Mesothelial cell of epicardium (in vitro differentiated cells): ENCODE results near the gene IQCH. TPM values are rescaled to one million over a fixed set of nuclear protein-coding genes. Genes with fewer than 3 reads are reported as not detected.
"Not testable (repeated sequence)": the region's sequence is repeated elsewhere in the genome, so short reads cannot be mapped to it uniquely, and the experiment has no call there.

Source experiments
- DNase-seq, 2 experiments: peaks; one replicate each; pipeline ENCODE4 v3.0.0; 2021; ENCODE audit warnings: low spot score in 2 of 2; ENCODE audit not compliant: unreplicated experiment in 2 of 2
- H3K27ac Mint-ChIP-seq: 2 replicates; pipeline ENCODE4 v1.8.0; 2021; ENCODE audit warnings: mixed read lengths
- H3K27me3 Mint-ChIP-seq: 2 replicates; pipeline ENCODE4 v1.8.0; 2021; ENCODE audit warnings: low read depth, mixed read lengths
- H3K36me3 Mint-ChIP-seq: 2 replicates; pipeline ENCODE4 v1.8.0; 2021; ENCODE audit warnings: mixed read lengths
- H3K4me1 Mint-ChIP-seq: 2 replicates; pipeline ENCODE4 v1.8.0; 2021; ENCODE audit warnings: mixed read lengths
- H3K4me3 Mint-ChIP-seq: 2 replicates; pipeline ENCODE4 v1.8.0; 2021; ENCODE audit warnings: mild to moderate bottlenecking, moderate library complexity, mixed read lengths
- H3K9me3 Mint-ChIP-seq: 2 replicates; pipeline ENCODE4 v1.8.0; 2021; ENCODE audit warnings: mixed read lengths
- CTCF ChIP-seq: fragments of 200-600 bp; sonication (generic); IDR thresholded peaks from one replicate; pipeline ENCODE4 v1.5.0; 2021; ENCODE audit warnings: antibody characterized with exemption; ENCODE audit not compliant: unreplicated experiment
- total RNA-seq: library from RNA; stranded (reverse); gene quantifications from 3 replicates; pipeline ENCODE4 v1.2.1, GENCODE V29; 2021

The IQCH gene
- total RNA-seq, 1 donor from 2014 or later, result 0.98 TPM

- TF ChIP-seq CTCF, result no peak
- no peaks in the 10 kb centered on the region for H3K27me3 Mint-ChIP-seq
- peaks cover 20% of the 10 kb centered on the region for H3K4me1 Mint-ChIP-seq
- peaks cover 6% of the 10 kb centered on the region for H3K9me3 Mint-ChIP-seq
- H3K27ac Mint-ChIP-seq, result no peak overlapping the region
- DNase-seq, result no peak
- H3K36me3 Mint-ChIP-seq, result peaks cover 13% of the 10 kb centered on the region
- H3K4me3 Mint-ChIP-seq, result no peak overlapping the region
Observed at GRCh38 chr15:67240235-67241131, 14.1 kb upstream of the IQCH start.

GRCh38 chr15:67241132-67241855 lies 13.3 kb upstream of the IQCH start:
- no peaks in the 10 kb centered on the region for H3K27me3 Mint-ChIP-seq
- peaks cover 20% of the 10 kb centered on the region for H3K4me1 Mint-ChIP-seq
- H3K36me3 Mint-ChIP-seq, result peaks cover 14% of the 10 kb centered on the region
- no peak overlapping the region for H3K4me3 Mint-ChIP-seq
- TF ChIP-seq CTCF, result no peak
- no peak for DNase-seq
- H3K27ac Mint-ChIP-seq, result peak overlapping the region; percentile 54
- H3K9me3 Mint-ChIP-seq, result peaks cover 10% of the 10 kb centered on the region

GRCh38 chr15:67242708-67243111 lies 11.9 kb upstream of the IQCH start:
- Mint-ChIP-seq H3K36me3 (peaks cover 23% of the 10 kb centered on the region), H3K9me3 (peaks cover 13% of the 10 kb centered on the region), H3K4me1 (peaks cover 20% of the 10 kb centered on the region), H3K27me3 (no peaks in the 10 kb centered on the region), H3K27ac (peak overlapping the region; percentile 74), H3K4me3 (no peak overlapping the region)
- no peak for TF ChIP-seq CTCF
- DNase-seq, result no peak

- H3K4me3 Mint-ChIP-seq, result no peak overlapping the region
- no peak overlapping the region for H3K27ac Mint-ChIP-seq
- peaks cover 13% of the 10 kb centered on the region for H3K9me3 Mint-ChIP-seq
- no peak for TF ChIP-seq CTCF
- H3K4me1 Mint-ChIP-seq, result peaks cover 20% of the 10 kb centered on the region
- H3K27me3 Mint-ChIP-seq, result no peaks in the 10 kb centered on the region
- peaks cover 23% of the 10 kb centered on the region for H3K36me3 Mint-ChIP-seq
- DNase-seq, result no peak
Observed at GRCh38 chr15:67244971-67245478, 9.6 kb upstream of the IQCH start.

GRCh38 chr15:67246606-67247005 lies 8.0 kb upstream of the IQCH start:
- not testable (repeated sequence) for H3K27ac Mint-ChIP-seq, DNase-seq, H3K4me1 Mint-ChIP-seq, H3K4me3 Mint-ChIP-seq, H3K27me3 Mint-ChIP-seq
- Mint-ChIP-seq H3K9me3 (peaks cover 13% of the 10 kb centered on the region), H3K36me3 (peaks cover 23% of the 10 kb centered on the region)

- DNase-seq, result no peak
- TF ChIP-seq CTCF, result no peak
- peaks cover 13% of the 10 kb centered on the region for H3K9me3 Mint-ChIP-seq
- no peak overlapping the region for H3K27ac Mint-ChIP-seq
- H3K4me3 Mint-ChIP-seq, result no peak overlapping the region
- peaks cover 5% of the 10 kb centered on the region for H3K4me1 Mint-ChIP-seq
- peaks cover 23% of the 10 kb centered on the region for H3K36me3 Mint-ChIP-seq
- H3K27me3 Mint-ChIP-seq, result no peaks in the 10 kb centered on the region
Observed at GRCh38 chr15:67248011-67248505, 6.5 kb upstream of the IQCH start.
